Panc1 (cell line): ENCODE data around the gene PRPF19. TPM values are rescaled to one million over a fixed set of nuclear protein-coding genes. Genes with fewer than 3 reads are reported as not detected.

Experiments used
- ATAC-seq: fragments of 200-7000 bp; cut with Tn5 transposase; 2 replicates; pipeline ENCODE4 v1.9.1; 2020; ENCODE audit warnings: mild to moderate bottlenecking, moderate library complexity
- BruUV-seq: library from RNA; stranded (reverse); fragments of 400-500 nt; replicated peaks from 2 replicates; lab custom pipeline; 2021; lab: Mats Ljungman, UMichigan
- CTCF ChIA-PET: fragments of 300-600 bp; sonication (Branson Sonifier 250); formaldehyde crosslinking; loops from one replicate; lab custom pipeline; 2022; ENCODE audit warnings: antibody characterized with exemption; lab: Charles Lee
- POLR2A ChIA-PET: fragments of 300-600 bp; sonication (Branson Sonifier 250); formaldehyde crosslinking; loops from one replicate; lab custom pipeline; 2022; ENCODE audit warnings: antibody characterized with exemption; lab: Charles Lee
- DNase-seq: peaks from one replicate; pipeline ENCODE4 v3.0.0-alpha.2; 2010; ENCODE audit warnings: low read depth, low spot score
- H3K27ac ChIP-seq: 2 replicates; pipeline ENCODE4 v1.5.1; 2011; ENCODE audit warnings: mild to moderate bottlenecking, low read length, inconsistent platforms
- H3K27me3 ChIP-seq: fragments of 200-500 bp; sonication (Bioruptor generic); 2 replicates; pipeline ENCODE4 v1.6.0; 2014; ENCODE audit warnings: low read length, inconsistent platforms; ENCODE audit not compliant: control insufficient read depth, insufficient read depth
- H3K36me3 ChIP-seq: fragments of 200-500 bp; sonication (Bioruptor generic); 2 replicates; pipeline ENCODE4 v1.5.1; 2014; ENCODE audit warnings: inconsistent platforms, mild to moderate bottlenecking, low read length, moderate library complexity; ENCODE audit not compliant: control insufficient read depth, insufficient read depth
- H3K4me1 ChIP-seq: 2 replicates; pipeline ENCODE4 v1.5.1; 2011; ENCODE audit warnings: inconsistent platforms, mild to moderate bottlenecking, low read length, moderate library complexity; ENCODE audit not compliant: control insufficient read depth, insufficient read depth
- H3K4me3 ChIP-seq, 2 experiments: 2 replicates each; pipeline ENCODE4 v1.5.1; 2011 to 2012; ENCODE audit warnings: low read depth in 2 of 2, low read length in 2 of 2, mild to moderate bottlenecking in 2 of 2, inconsistent platforms in 1 of 2, moderate library complexity in 1 of 2
- H3K9me3 ChIP-seq: fragments of 200-500 bp; sonication (Bioruptor generic); 2 replicates; pipeline ENCODE4 v1.5.1; 2014; ENCODE audit warnings: low read depth, mild to moderate bottlenecking, inconsistent platforms, low read length, moderate library complexity; ENCODE audit not compliant: control insufficient read depth, insufficient read depth
- CTCF ChIP-seq: fragments of 450-650 bp; IDR thresholded peaks from 2 replicates; pipeline ENCODE4 v1.5.1; 2017; ENCODE audit warnings: mild to moderate bottlenecking
- POLR2AphosphoS5 ChIP-seq: IDR thresholded peaks from 2 replicates; pipeline ENCODE4 v1.6.1; 2012; ENCODE audit warnings: mild to moderate bottlenecking, low read depth, low read length, moderate library complexity
- SIN3A ChIP-seq: IDR thresholded peaks from 2 replicates; pipeline ENCODE4 v1.6.1; 2012; ENCODE audit warnings: low read depth, mild to moderate bottlenecking, low read length, moderate library complexity, borderline replicate concordance; ENCODE audit not compliant: insufficient read depth
- TCF7L2 ChIP-seq: IDR thresholded peaks from 2 replicates; pipeline ENCODE4 v1.6.1; 2011; ENCODE audit warnings: mild to moderate bottlenecking, low read depth, low read length, inconsistent platforms
- in situ Hi-C: cut with HindIII; loops from 2 replicates; pipeline ENCODE4 v1.10.0; 2016; ENCODE audit warnings: low sequenced_read_pairs, low pct_unique_long_range_greater_than_20kb
- intact Hi-C: fragments of 100-400 bp; cut with micrococcal nuclease; formaldehyde crosslinking; loops from one replicate; pipeline ENCODE4 v1.10.0; 2022; ENCODE audit not compliant: unreplicated experiment
- total RNA-seq: library from RNA; stranded (reverse); gene quantifications from one replicate; pipeline ENCODE4 v1.2.1, GENCODE V29; 2021; ENCODE audit not compliant: unreplicated experiment
- TF ChIP-seq, protein P1 (sequence below), 2 experiments: IDR thresholded peaks; 2 replicates each; pipeline ENCODE4 v1.6.1; 2011 to 2012; ENCODE audit warnings: low read depth in 2 of 2, control low read depth in 1 of 2, low read length in 1 of 2, mild to moderate bottlenecking in 1 of 2, moderate library complexity in 1 of 2; ENCODE audit not compliant: insufficient read depth in 1 of 2

The PRPF19 gene
- total RNA-seq, 1 experiment from 2014 or later, result 149 TPM

DNA sequence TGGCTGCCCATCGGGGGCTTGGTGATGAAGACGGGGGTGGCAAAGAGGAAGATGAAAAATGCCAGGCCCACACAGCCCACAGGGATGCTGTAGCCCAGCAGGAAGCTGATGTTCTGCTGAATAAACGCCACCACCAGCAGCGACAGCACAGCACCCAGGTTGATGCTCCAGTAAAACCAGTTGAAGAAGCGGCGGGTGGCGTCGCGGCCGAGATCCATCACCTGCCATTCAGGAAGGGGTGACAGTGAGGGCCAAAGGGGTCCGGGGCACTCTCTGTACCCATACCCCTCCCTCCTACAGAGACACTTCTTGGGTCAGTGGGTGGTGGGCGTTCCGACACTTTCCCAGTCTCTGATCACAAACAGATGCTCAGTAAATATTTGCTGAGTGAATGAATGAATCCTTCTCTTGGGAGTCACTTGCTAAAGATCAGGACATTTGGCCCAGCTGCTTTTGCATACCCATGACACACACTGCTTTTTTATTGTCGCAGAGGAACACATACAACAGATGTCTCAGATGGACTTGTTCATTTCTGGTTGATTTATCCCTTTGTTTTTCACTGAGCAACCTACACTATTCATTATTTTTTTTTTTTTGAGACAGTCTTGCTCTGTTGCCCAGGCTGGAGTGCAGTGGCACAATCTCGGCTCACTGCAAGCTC lies 40.3 kb upstream of the PRPF19 start:
- CTCF ChIA-PET, result interaction anchor here (0.7 kb wide), 1 partner anchor 45 kb away, joined by 3 read pairs; no protein-coding TSS in a partner anchor
- POLR2A ChIA-PET, result interaction anchor here (0.5 kb wide), 2 partner anchors 74 to 307 kb away, joined by 3 read pairs; no protein-coding TSS in a partner anchor
- no peak overlapping the region for H3K27ac ChIP-seq
- in situ Hi-C loops (no loop called here), intact Hi-C loops (no loop called here)
- DNase-seq (no peak), ATAC-seq (no peak)
- H3K9me3 ChIP-seq, result no peaks in the 10 kb centered on the region
- no peak overlapping the region for H3K4me3 ChIP-seq
- no TSS peak for BruUV-seq
- no peaks in the 10 kb centered on the region for H3K36me3 ChIP-seq
- H3K4me1 ChIP-seq, result no peaks in the 10 kb centered on the region
- no peak for TF ChIP-seq CTCF
- no peak for TF ChIP-seq POLR2AphosphoS5
- no peak for TF ChIP-seq TCF7L2
- H3K27me3 ChIP-seq, result no peaks in the 10 kb centered on the region

DNA sequence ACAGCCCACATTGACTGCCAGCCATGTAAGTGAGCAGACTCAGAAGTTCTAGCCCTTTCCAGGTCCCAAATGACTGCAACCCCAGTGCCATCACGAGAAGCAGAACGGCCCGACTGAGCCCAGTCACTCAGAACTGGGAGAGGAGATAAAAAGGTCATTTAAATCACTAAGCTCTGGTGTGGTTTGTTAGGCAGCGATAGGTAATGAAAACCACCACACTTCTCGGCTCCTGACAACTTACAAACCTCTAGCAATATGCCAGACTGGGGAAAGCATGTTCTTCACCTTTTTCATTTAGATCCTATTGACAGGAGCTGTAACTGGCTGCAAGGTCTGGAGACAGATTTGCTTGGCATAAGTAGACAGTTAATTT lies 38.9 kb upstream of the PRPF19 start:
- POLR2A ChIA-PET, result no interaction called here
- TF ChIP-seq POLR2AphosphoS5, result no peak
- TF ChIP-seq CTCF, result no peak
- TF ChIP-seq, protein P1, sequence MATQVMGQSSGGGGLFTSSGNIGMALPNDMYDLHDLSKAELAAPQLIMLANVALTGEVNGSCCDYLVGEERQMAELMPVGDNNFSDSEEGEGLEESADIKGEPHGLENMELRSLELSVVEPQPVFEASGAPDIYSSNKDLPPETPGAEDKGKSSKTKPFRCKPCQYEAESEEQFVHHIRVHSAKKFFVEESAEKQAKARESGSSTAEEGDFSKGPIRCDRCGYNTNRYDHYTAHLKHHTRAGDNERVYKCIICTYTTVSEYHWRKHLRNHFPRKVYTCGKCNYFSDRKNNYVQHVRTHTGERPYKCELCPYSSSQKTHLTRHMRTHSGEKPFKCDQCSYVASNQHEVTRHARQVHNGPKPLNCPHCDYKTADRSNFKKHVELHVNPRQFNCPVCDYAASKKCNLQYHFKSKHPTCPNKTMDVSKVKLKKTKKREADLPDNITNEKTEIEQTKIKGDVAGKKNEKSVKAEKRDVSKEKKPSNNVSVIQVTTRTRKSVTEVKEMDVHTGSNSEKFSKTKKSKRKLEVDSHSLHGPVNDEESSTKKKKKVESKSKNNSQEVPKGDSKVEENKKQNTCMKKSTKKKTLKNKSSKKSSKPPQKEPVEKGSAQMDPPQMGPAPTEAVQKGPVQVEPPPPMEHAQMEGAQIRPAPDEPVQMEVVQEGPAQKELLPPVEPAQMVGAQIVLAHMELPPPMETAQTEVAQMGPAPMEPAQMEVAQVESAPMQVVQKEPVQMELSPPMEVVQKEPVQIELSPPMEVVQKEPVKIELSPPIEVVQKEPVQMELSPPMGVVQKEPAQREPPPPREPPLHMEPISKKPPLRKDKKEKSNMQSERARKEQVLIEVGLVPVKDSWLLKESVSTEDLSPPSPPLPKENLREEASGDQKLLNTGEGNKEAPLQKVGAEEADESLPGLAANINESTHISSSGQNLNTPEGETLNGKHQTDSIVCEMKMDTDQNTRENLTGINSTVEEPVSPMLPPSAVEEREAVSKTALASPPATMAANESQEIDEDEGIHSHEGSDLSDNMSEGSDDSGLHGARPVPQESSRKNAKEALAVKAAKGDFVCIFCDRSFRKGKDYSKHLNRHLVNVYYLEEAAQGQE (IDR thresholded peaks at IDR 0.05; ENCODE audit: insufficient read depth in 1 of 2, low read depth in 2 of 2, low read length in 1 of 2), result no peak
- no peak for TF ChIP-seq TCF7L2
- TF ChIP-seq SIN3A, result no peak
- H3K4me3 ChIP-seq, result no peak overlapping the region
- in situ Hi-C loops (no loop called here), intact Hi-C loops (no loop called here)
- H3K9me3 ChIP-seq, result no peaks in the 10 kb centered on the region
- no peak for DNase-seq
- BruUV-seq, result no TSS peak
- no peak for ATAC-seq
- no peaks in the 10 kb centered on the region for H3K4me1 ChIP-seq
- no peaks in the 10 kb centered on the region for H3K27me3 ChIP-seq
- no peaks in the 10 kb centered on the region for H3K36me3 ChIP-seq
- CTCF ChIA-PET, result interaction anchor here (0.7 kb wide), 1 partner anchor 106 kb away, joined by 4 read pairs; no protein-coding TSS in a partner anchor
- H3K27ac ChIP-seq, result no peak overlapping the region
